ENCODE results near the gene ASPA.
"Not testable (repeated sequence)": the region's sequence is repeated elsewhere in the genome, so short reads cannot be mapped to it uniquely, and the experiment has no call there.

Gene ASPA

DNA sequence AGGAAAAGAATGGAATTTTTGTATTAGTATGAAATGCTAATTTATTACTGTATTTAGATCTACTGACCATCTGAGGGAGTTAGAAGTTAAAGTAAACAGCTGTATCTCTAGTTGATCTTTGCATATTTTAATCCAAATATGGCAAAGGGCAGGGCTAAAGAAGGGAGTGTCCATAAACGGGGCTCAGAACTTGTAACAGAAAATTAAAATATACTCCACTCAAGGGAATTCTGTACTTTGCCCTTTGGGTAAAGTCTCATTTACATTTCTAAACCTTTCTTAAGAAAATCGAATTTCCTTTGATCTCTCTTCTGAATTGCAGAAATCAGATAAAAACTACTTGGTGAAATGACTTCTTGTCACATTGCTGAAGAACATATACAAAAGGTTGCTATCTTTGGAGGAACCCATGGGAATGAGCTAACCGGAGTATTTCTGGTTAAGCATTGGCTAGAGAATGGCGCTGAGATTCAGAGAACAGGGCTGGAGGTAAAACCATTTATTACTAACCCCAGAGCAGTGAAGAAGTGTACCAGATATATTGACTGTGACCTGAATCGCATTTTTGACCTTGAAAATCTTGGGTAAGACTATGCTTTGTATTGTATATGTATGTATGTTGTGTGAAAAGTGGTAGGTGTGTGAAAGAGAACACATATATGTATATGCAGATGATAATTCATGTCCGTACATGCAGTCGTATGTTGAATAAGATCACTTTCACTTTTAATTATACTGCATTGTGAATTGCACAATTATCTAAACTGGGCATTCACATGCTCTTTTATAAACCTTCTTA lies at the start of gene ASPA:
Gene ASPA, plus strand, starts transcription at position 186 of the 799 bp plus-strand sequence. Its CDS starts 163 bp downstream, at position 349.
- DNase-seq, result no peak

GRCh38 chr17:3433215-3433614 lies 42.6 kb upstream of the ASPA start:
- DNase-seq, result not testable (repeated sequence)

DNA sequence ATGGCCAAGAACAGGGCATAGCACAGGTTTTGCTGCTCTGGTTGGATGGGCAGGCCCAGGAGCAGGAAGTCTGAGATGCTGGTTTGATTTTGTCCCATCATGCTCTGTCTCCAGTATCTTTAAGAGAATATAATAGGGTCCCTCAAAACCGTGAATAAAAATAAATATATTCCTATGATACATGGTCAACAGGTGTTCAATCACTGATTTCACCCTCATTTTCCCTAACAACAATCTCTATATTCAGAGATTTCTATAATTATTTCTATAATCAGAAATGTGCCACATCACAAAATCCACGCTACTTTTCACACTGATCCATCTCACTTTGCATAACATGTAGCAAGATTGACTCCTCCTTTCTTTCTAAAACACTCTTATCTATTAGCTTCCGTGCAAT lies 42.1 kb upstream of the ASPA start, which contains the start of gene OR1E2:
Gene OR1E2, minus strand, starts transcription at position 101 of the 400 bp plus-strand sequence. Its CDS starts 0 bp downstream, at position 101.
- no peak for DNase-seq

DNA sequence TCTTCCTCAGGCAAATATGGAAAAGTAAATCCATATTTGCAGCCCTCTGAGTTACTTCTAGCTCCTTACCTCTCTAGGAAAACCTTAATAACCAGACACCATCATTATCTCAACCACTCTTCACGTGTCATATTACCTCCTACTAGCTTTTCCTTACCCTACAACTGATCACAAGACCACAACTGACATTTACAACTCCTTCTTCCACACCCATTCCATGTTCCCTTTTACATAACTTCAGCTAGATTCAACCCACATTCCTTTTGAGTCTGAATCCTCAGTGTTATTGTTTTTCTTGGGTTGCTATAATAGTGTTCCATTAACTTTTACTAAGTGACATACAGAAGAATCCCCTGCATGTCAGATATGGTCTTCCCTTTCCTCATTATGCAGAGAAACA lies 37.4 kb upstream of the ASPA start:
- no peak for DNase-seq

DNA sequence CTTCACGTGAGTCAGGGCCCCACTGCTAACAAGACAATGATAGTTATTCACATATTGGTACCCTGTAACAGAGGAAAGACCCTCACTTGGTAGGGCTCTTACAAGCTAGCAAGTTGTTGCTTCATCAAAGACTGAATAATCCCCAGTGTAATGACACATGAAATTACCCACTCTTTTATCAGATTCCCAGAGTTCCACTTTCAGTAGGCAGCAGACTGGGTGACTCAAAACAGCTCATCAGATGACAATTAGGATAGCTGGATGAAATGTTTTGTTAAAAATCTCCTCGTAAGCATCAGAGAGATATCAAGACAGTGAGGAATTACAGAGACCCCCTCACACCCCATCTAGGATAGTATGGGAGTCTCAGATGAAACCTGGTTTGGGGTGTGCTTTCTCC lies 35.3 kb upstream of the ASPA start:
- DNase-seq, result no peak

- DNase-seq, result no peak
Measured at GRCh38 chr17:3447625-3448024, 28.2 kb upstream of the ASPA start.

- DNase-seq, result no peak
Measured at GRCh38 chr17:3448059-3448665, 27.6 kb upstream of the ASPA start.

DNA sequence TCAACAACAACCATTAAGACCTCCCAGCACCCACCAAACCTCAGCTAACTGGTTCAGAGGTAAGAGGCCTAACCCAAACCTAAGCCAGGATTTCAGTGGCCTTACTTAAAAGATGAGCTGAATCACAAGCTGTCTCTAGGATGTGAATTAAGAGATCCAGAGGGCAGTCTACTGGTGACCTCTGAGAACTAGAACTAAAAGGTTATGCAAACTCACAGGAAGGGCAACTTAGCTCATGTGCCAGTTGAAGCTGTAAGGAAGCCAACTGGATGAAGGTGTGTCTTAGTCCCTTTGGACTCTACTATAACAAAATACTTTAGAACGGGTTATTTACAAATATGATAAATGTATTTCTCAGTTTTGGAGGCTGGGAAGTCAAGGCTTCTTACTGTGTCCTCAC lies 9.4 kb upstream of the ASPA start:
- not testable (repeated sequence) for DNase-seq

DNA sequence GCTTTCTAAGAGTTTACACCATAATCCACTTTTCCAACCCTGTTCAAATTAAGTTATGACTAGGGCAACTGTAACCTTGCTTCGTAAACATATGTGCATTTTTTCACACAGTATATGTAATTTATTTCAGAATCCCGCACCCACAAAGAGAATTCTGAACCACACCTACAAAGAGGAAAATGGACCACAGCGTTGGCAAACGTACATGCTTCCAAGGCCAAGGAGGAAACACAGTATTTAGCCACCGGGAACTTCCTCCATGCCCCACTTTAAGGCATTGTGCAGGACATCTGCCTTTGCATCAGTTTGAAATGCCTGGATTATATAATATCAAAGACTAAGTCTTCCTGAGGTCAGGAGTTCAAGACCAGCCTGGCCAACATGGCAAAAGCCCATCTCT lies 6.3 kb upstream of the ASPA start:
- no peak for DNase-seq

- no peak for DNase-seq
Measured at GRCh38 chr17:3471599-3471998, 4.2 kb upstream of the ASPA start, which contains the start of gene SPATA22. Gene SPATA22, minus strand, starts transcription at chr17:3471819. Its CDS starts 2,494 bp downstream, at chr17:3469325.

- no peak for DNase-seq
Measured at GRCh38 chr17:3472137-3472536, 3.7 kb upstream of the ASPA start.

DNA sequence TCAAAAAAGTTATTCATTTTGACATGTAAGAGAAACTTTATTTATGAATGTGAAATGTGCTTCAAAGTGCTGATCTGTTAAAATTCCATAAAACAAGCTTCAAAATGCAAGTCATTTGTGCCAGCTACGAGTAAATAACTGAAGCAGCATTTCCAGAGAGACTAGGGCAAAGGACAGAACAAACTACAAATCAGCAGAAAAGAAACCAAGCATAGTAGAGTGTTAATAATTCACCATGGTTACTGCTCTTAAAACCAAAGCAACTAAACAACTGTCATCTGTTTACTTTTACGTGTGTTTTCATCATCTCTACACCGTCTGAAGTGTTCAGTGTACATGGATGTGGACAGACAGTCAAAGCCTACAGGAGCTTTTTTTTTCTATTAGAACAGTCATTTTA lies 1.6 kb upstream of the ASPA start:
- peak; percentile 66 for DNase-seq

- no peak for DNase-seq
Measured at GRCh38 chr17:3475251-3475685, 529 bp upstream of the ASPA start.

DNA sequence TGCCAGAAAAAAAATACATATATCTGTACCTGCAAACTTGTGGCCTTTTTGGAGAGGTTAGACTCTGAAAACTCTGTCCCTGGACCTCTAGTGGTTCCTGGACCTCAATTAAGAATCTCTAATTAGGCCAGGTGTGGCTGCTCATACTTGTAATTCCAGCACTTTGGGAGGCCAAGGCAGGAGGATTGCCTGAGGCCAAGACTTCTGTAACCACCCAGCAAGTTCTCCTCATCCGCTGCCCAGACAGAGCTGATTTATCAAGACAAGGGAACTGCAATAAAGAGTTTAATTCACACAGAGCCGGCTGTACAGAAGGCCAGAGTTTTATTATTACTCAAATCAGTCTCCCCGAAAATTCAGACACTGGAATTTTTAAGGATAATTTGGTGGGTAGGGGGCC lies 4.2 kb downstream of the ASPA start:
- DNase-seq, result no peak

GRCh38 chr17:3482852-3483251 lies 7.1 kb downstream of the ASPA start:
- no peak for DNase-seq

DNA sequence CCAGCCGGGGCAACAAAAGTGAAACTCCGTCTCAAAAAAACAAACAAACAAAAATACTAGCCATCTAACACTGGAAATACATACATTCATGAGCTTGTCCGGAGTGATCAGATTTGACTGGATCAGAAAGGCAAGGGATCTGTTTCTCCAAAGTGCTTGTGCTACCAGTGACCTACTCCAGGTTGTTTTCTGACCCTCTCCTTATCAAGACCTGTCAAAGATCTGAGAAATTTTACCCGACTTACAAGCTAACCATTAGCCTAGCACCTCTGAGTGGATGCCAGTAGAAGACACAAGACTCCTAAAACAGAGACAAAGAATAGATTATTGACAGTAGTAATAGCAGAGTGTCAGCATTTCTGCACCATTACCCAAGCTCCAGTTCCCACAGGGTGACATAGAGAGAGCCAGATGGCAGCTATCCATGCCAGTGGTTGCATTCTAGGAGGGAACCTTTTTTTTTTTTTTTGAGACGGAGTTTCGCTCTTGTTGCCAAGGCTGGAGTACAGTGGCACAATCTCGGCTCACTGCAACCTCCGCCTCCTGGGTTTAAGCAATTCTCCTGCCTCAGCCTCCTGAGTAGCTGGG lies 9.8 kb downstream of the ASPA start:
- peak; percentile 90 for DNase-seq

- no peak for DNase-seq
Measured at GRCh38 chr17:3497101-3497500, 21.3 kb downstream of the ASPA start.

DNA sequence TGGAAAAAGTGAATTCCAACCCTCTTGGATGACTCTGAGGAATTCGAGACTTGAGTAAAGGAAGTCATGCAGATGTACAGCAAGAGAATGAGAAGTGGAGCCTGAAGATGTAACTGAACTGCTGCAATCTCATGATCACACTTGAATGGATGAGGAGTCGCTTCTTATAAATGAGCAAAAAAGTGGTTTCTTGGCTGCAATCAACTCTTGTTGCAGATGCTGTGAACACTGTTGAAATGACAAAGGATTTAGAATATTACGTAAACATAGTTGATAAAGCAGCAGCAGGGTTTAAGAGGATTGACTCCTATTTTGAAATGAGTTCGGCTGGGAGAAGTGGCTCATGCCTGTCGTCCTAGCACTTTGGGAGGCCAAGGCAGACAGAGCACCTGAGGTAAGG lies 25.5 kb downstream of the ASPA start:
- DNase-seq, result no peak

- DNase-seq, result no peak
Measured at GRCh38 chr17:3502466-3502865, 26.7 kb downstream of the ASPA start.

GRCh38 chr17:3503285-3503684 lies 27.5 kb downstream of the ASPA start:
- no peak for DNase-seq

- no peak for DNase-seq
Measured at GRCh38 chr17:3505008-3505407, 29.2 kb downstream of the ASPA start.

GRCh38 chr17:3506054-3506453 lies 30.3 kb downstream of the ASPA start:
- DNase-seq, result no peak

DNA sequence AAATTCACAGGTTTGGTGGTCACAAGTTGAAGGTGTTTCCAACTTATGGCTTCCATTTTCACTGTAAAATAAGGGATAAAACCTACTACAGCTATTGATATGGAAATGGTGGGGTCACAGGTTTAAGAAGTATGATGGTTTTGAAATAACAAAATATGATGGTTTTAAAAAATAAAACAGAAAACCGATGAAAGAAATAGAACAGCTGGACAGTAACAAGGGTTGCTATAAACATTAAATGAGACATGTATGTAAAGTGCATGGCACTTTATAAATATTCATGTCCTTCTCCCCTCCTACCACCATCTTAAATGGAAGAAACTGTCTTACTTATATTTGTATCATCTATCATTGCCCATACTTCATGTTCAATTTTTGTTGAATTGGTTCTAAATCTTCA lies 31.3 kb downstream of the ASPA start:
- DNase-seq, result no peak

- no peak for DNase-seq
Measured at GRCh38 chr17:3507869-3508268, 32.1 kb downstream of the ASPA start.
